ENCODE data around the gene TMX1.

DNA sequence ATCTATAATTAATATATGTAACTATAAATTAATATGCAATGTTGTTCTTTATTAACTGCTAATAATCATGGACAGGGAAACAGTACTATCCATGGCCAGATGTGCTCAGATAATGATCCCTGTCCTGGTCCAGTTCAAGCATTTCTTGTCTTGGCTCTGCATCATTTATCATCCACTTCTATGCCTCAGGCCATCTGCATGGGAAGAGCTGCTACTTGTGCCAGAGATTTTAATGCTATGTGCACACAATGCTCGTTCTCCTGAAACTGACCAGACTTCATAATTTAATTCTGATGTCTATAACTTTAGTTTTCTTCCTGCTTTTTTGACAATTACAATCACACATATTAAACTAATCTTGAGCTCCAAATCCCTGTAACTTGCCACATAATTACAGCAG is 11.2 kb upstream of the TMX1 start:
- TF ChIP-seq, protein P1, sequence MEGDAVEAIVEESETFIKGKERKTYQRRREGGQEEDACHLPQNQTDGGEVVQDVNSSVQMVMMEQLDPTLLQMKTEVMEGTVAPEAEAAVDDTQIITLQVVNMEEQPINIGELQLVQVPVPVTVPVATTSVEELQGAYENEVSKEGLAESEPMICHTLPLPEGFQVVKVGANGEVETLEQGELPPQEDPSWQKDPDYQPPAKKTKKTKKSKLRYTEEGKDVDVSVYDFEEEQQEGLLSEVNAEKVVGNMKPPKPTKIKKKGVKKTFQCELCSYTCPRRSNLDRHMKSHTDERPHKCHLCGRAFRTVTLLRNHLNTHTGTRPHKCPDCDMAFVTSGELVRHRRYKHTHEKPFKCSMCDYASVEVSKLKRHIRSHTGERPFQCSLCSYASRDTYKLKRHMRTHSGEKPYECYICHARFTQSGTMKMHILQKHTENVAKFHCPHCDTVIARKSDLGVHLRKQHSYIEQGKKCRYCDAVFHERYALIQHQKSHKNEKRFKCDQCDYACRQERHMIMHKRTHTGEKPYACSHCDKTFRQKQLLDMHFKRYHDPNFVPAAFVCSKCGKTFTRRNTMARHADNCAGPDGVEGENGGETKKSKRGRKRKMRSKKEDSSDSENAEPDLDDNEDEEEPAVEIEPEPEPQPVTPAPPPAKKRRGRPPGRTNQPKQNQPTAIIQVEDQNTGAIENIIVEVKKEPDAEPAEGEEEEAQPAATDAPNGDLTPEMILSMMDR (conservative IDR thresholded peaks at IDR 0.05; ENCODE audit: low read depth, low read length), result no peak
- TF ChIP-seq EZH2 (IDR thresholded peaks at IDR 0.05; ENCODE audit: low read length, unreplicated experiment), result no peak
- no peak for TF ChIP-seq EZH2phosphoT487 (IDR thresholded peaks at IDR 0.05; ENCODE audit: borderline replicate concordance, low read length)
